ENCODE results near the gene FARP2.
"Not testable (repeated sequence)": the region's sequence is repeated elsewhere in the genome, so short reads cannot be mapped to it uniquely, and the experiment has no call there.

FARP2 gene

DNA sequence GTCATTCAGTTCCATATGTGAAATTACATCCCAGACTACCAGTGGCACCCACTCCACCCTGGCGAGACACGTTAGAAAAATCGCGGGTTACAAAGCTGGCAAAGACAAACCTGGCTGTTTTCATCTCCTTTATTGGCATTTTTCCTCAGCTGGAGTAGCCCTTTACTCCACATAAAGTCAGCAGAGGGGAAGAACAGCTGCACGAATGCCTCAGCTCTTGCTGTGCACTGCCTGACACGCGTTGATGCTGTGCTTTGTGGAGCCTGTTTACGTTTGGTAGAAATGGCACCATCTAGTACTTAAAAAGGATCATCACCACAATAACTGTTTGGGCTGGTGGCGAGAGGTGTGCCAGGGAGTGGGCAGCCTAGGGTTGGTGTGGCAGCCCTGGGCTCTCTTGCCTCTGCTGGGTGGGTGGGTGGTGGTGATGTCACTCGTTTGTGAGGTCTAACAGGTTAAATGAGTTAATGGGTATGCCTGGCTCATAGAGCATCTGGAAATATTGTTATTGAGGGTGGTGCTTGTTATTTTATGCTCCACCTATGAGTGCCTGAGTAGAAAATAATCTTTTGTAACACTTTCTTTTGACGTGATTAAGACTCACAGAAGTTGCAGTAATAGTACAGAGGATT, 16.4 kb downstream of the FARP2 start:
- DNase-seq (ENCODE audit: extremely low spot score) = no peak
- TF ChIP-seq, protein P1, sequence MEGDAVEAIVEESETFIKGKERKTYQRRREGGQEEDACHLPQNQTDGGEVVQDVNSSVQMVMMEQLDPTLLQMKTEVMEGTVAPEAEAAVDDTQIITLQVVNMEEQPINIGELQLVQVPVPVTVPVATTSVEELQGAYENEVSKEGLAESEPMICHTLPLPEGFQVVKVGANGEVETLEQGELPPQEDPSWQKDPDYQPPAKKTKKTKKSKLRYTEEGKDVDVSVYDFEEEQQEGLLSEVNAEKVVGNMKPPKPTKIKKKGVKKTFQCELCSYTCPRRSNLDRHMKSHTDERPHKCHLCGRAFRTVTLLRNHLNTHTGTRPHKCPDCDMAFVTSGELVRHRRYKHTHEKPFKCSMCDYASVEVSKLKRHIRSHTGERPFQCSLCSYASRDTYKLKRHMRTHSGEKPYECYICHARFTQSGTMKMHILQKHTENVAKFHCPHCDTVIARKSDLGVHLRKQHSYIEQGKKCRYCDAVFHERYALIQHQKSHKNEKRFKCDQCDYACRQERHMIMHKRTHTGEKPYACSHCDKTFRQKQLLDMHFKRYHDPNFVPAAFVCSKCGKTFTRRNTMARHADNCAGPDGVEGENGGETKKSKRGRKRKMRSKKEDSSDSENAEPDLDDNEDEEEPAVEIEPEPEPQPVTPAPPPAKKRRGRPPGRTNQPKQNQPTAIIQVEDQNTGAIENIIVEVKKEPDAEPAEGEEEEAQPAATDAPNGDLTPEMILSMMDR (IDR thresholded peaks at IDR 0.05; ENCODE audit: control extremely low read depth, extremely low read depth, low read depth, missing control alignments) = no peak
- ChIA-PET CTCF (interaction anchor here (1.1 to 2.5 kb wide), 5 partner anchors 9 to 19 kb away, joined by 3 to 8 read pairs (median 7); no protein-coding TSS in a partner anchor), POLR2A (no interaction called here)

DNA sequence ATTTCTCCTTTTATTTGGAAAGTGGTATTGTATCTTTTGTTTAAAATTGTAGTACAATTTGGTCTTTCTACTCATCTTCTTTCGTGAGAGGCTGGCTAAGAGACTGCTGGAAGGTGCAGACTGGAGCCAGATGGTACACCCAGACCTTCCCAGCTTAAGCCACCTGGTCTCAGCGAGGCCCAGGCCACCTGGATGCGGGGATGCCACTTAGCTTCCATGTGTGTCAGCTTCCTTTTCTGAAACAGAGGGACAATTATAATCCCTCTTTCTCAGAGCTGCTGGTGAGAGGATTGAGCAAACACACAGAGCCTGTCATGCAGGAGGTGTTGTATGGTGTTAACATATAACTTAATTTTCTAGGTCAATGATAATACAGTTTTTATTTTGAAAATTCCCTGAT, 17.4 kb downstream of the FARP2 start:
- POLR2A ChIA-PET = no interaction called here
- no peak for DNase-seq (ENCODE audit: extremely low spot score)
- TF ChIP-seq, protein P1 (IDR thresholded peaks at IDR 0.05; ENCODE audit: control extremely low read depth, extremely low read depth, low read depth, missing control alignments) = no peak
- CTCF ChIA-PET = interaction anchor here (2.1 to 2.2 kb wide), 2 partner anchors 10 to 12 kb away, joined by 7 to 9 read pairs; no protein-coding TSS in a partner anchor

DNA sequence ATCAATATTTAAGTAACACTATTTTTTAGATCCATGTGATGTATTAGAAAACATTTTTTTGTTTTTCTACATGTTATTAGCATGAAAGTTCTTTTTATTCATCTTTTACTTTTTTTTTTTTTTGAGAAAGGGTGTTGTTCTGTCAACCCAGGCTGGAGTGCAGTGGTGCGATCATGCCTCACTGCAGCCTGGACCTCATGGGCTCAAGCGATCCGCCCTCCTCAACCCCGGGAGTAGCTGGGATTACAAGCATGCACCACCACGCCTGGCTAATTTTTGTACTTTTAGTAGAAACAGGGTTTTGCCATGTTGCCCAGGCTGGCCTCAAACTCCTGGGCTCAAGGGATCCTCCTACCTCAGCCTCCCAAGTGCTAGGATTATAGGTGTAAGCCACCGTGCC, 17.8 kb downstream of the FARP2 start:
- POLR2A ChIA-PET; DNase-seq (ENCODE audit: extremely low spot score): not testable (repeated sequence)
- CTCF ChIA-PET = interaction anchor here (0.7 to 2.1 kb wide), 3 partner anchors 10 to 18 kb away, joined by 4 to 9 read pairs (median 5); no protein-coding TSS in a partner anchor

DNA sequence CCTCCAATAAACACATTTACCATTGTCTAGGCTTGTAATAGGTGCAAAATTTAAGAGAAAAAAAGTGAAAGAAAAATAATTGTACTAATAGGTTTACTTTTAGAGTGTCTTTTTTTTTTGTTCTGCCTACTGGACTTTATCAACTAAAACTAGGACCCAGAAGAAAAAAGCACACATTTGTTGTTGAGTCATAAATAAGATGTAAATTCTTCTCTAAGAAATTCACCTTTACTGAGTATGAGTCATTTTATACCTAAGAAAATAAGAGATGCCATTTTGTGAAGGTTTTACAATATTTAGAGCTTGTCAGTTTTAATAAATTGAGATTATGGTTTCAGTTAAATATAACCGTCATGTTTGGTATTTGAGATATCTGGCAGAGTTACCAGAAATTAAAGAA, 19.2 kb downstream of the FARP2 start:
- TF ChIP-seq, protein P1 (IDR thresholded peaks at IDR 0.05; ENCODE audit: control extremely low read depth, extremely low read depth, low read depth, missing control alignments) = no peak
- CTCF ChIA-PET = interaction anchor here (1.0 to 2.1 kb wide), 4 partner anchors 10 to 16 kb away, joined by 4 to 9 read pairs (median 5); no protein-coding TSS in a partner anchor
- POLR2A ChIA-PET = no interaction called here
- DNase-seq (ENCODE audit: extremely low spot score) = no peak

DNA sequence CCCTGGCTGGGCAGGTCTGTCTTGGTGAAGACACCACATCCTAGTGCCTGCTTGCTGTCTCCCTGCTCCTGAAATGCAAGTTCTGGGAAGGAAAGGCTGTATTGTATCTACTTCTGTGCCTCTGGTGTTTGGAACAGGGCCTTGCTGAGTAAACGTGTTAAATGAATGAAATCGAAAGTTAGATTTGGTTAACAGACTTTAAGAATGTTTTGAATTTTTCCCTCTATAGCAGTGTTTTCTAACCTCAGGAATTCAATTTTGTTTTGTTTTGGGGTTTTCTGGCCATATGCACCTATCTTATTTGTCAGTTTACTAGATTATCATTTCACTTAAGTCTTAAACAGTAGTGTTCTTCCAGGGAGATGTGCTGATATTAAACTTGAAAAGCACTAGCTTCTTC, 20.7 kb downstream of the FARP2 start:
- TF ChIP-seq, protein P1 (IDR thresholded peaks at IDR 0.05; ENCODE audit: control extremely low read depth, extremely low read depth, low read depth, missing control alignments) = no peak
- ChIA-PET CTCF (no interaction called here), POLR2A (no interaction called here)
- DNase-seq (ENCODE audit: extremely low spot score) = no peak

DNA sequence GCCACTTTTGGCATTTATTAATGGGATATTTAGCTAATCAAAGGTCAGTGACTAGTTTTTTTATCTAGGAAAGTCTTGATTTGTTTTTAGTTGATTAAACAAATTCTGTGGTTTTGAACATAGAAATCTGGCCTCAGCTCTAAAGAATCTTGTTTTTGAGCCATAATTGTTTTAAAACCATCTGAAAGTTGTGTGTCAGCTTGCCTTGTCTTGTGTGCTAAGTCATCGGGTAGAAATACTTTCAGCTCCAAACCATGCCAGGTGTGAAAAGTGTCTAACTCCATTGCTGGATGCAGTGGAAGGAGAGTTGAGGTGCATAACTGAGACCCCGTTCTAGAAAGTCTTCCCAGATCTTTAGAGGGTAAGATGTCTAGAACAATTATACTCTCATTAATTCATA, 22.7 kb downstream of the FARP2 start:
- POLR2A ChIA-PET = no interaction called here
- CTCF ChIA-PET = interaction anchor here (1.2 to 1.3 kb wide), 2 partner anchors 11 to 13 kb away, joined by 4 to 7 read pairs; no protein-coding TSS in a partner anchor
- DNase-seq (ENCODE audit: extremely low spot score) = no peak
- TF ChIP-seq, protein P1 (IDR thresholded peaks at IDR 0.05; ENCODE audit: control extremely low read depth, extremely low read depth, low read depth, missing control alignments) = no peak
